Measurements from ENCODE around the gene RNF40. TPM values are rescaled to one million over a fixed set of nuclear protein-coding genes. Genes with fewer than 3 reads are reported as not detected.

RNF40 gene
- total RNA-seq, 1 experiment from 2014 or later = 90.3 TPM

DNA sequence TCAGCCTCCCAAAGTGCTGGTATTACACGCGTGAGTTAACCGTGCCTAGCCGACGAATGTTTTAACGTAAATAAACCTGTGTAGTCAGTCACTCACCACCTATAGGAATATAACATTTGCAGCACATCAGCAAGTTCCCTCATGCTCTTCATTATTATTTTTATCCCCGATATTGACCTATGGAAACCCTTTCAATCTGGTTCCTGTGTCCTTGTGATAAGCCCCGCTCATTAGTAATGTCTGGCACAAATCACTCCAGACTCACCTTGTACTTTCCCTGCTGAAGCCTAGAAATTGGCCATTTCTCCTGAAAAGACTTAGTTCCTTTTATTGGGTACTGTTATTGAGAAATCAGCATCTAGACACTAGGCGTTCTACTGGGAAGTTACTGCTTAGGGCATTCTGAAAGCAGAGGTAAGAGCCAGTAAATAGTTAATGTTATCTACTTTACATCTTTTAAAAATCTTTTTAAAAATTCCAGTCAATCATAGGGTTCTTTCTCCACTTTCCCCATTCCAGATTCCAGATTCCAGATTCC, 15.4 kb upstream of the RNF40 start:
- DNase-seq (ENCODE audit: low read depth, low spot score) (no peak), ATAC-seq (no peak)
- POLR2A ChIA-PET = no interaction called here
- Histone ChIP-seq H2AFZ (ENCODE audit: low read depth, low read length, poor library complexity, severe bottlenecking) (no peak overlapping the region), H3K36me3 (ENCODE audit: control insufficient read depth in 1 of 2, insufficient read depth in 2 of 2, low read length in 2 of 2) (peaks cover 13 to 32% of the 10 kb centered on the region in 2 experiments; a peak in 3 of 4 replicates), H3K4me3 (replicated peaks in 1 of 2; ENCODE audit: low read depth in 1 of 2, low read length in 2 of 2) (no peak overlapping the region), H3K27me3 (ENCODE audit: insufficient read depth, low read length) (no peaks in the 10 kb centered on the region), H3K9ac (ENCODE audit: low read length) (peak overlapping the region; percentile 83), H3K27ac (ENCODE audit: low read depth, low read length) (peak overlapping the region; percentile 69; the same call in 1 of the 2 replicates), H3K9me3 (ENCODE audit: control insufficient read depth in 1 of 2, insufficient read depth in 1 of 2, low read depth in 1 of 2, low read length in 2 of 2) (no peaks in the 10 kb centered on the region), H3K9me2 (ENCODE audit: insufficient read depth) (no peaks in the 10 kb centered on the region), H3K79me2 (ENCODE audit: insufficient read depth, low read length) (peaks cover 27% of the 10 kb centered on the region), H3K4me2 (ENCODE audit: low read length) (peak overlapping the region; percentile 88; the same call in 1 of the 2 replicates), H4K20me1 (ENCODE audit: insufficient read depth) (no peaks in the 10 kb centered on the region), H3K4me1 (ENCODE audit: control insufficient read depth in 1 of 2, insufficient read depth in 2 of 2, low read length in 2 of 2) (peaks cover 12 to 22% of the 10 kb centered on the region in 2 experiments)
- BruUV-seq (replicated peaks) = no TSS peak
- CTCF ChIA-PET = no interaction called here
- intact Hi-C loops (cut with micrococcal nuclease) = no loop called here
- TF ChIP-seq SP1 (IDR thresholded peaks at IDR 0.05; ENCODE audit: low read depth) = no peak
- TF ChIP-seq ELF1 (IDR thresholded peaks at IDR 0.05; ENCODE audit: borderline replicate concordance, low read depth) = no peak
- no peak for TF ChIP-seq POLR2A (IDR thresholded peaks at IDR 0.05; ENCODE audit: borderline replicate concordance, extremely low read depth, insufficient read depth, insufficient read length)
- no peak for TF ChIP-seq YY1 (IDR thresholded peaks at IDR 0.05; ENCODE audit: extremely low read depth, insufficient replicate concordance, low read depth, low read length)
- no peak for TF ChIP-seq CEBPB (IDR thresholded peaks at IDR 0.05; ENCODE audit: low read depth)
- TF ChIP-seq, protein P1, sequence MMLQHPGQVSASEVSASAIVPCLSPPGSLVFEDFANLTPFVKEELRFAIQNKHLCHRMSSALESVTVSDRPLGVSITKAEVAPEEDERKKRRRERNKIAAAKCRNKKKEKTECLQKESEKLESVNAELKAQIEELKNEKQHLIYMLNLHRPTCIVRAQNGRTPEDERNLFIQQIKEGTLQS (IDR thresholded peaks at IDR 0.05) = no peak
- no peak for TF ChIP-seq JUND (IDR thresholded peaks at IDR 0.05)
- TF ChIP-seq FOSL1 (IDR thresholded peaks at IDR 0.05; ENCODE audit: low read depth) = no peak
- no peak for TF ChIP-seq SIN3A (IDR thresholded peaks at IDR 0.05; ENCODE audit: low read depth)
- TF ChIP-seq POLR2AphosphoS5 (IDR thresholded peaks at IDR 0.05; ENCODE audit: low read depth, low read length) = no peak
- no peak for TF ChIP-seq TCF7L2 (IDR thresholded peaks at IDR 0.05; ENCODE audit: borderline replicate concordance, extremely low read depth, insufficient read depth, insufficient read length)
- TF ChIP-seq, protein P2, sequence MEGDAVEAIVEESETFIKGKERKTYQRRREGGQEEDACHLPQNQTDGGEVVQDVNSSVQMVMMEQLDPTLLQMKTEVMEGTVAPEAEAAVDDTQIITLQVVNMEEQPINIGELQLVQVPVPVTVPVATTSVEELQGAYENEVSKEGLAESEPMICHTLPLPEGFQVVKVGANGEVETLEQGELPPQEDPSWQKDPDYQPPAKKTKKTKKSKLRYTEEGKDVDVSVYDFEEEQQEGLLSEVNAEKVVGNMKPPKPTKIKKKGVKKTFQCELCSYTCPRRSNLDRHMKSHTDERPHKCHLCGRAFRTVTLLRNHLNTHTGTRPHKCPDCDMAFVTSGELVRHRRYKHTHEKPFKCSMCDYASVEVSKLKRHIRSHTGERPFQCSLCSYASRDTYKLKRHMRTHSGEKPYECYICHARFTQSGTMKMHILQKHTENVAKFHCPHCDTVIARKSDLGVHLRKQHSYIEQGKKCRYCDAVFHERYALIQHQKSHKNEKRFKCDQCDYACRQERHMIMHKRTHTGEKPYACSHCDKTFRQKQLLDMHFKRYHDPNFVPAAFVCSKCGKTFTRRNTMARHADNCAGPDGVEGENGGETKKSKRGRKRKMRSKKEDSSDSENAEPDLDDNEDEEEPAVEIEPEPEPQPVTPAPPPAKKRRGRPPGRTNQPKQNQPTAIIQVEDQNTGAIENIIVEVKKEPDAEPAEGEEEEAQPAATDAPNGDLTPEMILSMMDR (IDR thresholded peaks at IDR 0.05 in 2 of 3, conservative IDR thresholded peaks at IDR 0.05 in 1 of 3; ENCODE audit: borderline replicate concordance in 1 of 3, insufficient read depth in 1 of 3, low read depth in 2 of 3, low read length in 2 of 3) = no peak
- TF ChIP-seq, protein P3, sequence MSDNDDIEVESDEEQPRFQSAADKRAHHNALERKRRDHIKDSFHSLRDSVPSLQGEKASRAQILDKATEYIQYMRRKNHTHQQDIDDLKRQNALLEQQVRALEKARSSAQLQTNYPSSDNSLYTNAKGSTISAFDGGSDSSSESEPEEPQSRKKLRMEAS (IDR thresholded peaks at IDR 0.05) = no peak
- RAD21 ChIA-PET (ENCODE audit: low non-redundant PET in 1 of 2, low total read pairs in 2 of 2, uncharacterized antibody in 2 of 2, unreplicated experiment in 2 of 2) = no interaction called here
